Left forelimb (tissue), 1 donor: Measurements from ENCODE around the gene MYOC.
"Not testable (repeated sequence)": the region's sequence is repeated elsewhere in the genome, so short reads cannot be mapped to it uniquely, and the experiment has no call there.

Experiments
- DNase-seq: peaks from one replicate; pipeline ENCODE4 v3.0.0-alpha.2; 2018; ENCODE audit warnings: low spot score

Gene MYOC

DNA sequence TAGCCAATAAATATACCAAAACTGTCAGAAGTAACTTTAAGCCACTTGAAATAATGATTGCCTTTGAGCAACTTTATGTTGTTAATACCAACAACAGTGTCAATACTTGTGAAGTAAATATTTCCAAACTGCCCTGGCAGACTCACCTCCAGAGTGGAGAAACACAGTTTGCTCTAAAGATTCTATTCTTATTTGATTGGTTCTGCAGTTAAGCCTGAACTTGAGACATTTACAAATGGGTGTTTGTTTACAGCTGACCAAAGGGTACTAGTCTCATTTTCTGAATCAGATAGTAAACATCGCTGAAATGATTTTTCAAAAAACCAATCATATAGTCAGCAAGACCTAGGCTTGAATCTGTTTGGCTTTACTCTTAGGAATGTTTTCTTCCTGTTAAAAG is 1.3 kb upstream of the MYOC start:
- no peak for DNase-seq

DNA sequence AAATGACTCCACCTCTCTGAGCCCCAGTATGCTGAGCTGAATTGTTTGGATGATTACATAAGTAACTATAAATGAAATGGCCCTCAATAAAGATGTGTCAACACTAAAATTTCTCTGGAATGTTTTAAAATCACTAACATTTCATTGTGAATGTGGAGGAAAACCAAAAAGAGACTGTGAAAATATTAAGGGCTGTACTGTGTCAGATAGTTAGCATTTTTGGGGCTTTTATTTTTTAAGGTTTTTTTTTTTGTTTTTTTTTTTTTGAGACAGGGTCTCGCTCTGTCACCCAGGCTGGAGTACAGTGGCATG is 6.3 kb downstream of the MYOC start:
- DNase-seq = no peak

GRCh38 chr1:171645553-171646248 is 6.8 kb downstream of the MYOC start:
- DNase-seq = peak; percentile 71

DNA sequence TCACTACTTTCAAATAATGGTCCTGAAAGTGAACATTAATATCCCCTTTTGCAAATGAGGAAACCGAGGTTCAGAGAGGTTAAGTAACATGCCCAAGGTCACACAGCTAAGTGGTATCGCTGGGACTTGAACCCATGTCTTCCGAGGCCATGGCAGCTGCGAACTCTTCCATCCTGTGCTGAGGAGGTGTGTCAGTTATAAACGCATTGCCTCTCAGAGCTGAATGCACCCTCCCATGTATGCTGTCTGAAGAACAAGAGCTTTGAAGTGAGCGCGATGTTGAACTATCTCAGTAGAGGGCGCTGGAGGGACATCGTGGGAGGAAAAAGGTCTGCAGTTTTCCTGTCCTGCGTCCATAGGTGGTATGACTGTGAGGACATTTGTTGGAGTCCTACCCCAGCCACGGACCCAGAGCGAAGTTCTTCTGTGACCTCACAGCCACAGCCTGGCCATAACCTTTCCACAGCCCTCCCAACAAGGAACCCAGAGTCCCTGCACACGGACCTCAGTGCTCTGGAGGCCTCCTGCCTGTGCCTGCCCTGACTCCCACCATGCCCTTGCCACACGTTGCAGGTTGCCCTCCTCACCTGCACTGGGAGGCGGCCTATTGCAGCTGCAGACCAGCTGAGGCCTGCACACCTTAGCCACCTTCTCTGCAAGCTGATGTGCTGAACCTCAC is 7.5 kb downstream of the MYOC start:
- DNase-seq = peak; percentile 77

DNA sequence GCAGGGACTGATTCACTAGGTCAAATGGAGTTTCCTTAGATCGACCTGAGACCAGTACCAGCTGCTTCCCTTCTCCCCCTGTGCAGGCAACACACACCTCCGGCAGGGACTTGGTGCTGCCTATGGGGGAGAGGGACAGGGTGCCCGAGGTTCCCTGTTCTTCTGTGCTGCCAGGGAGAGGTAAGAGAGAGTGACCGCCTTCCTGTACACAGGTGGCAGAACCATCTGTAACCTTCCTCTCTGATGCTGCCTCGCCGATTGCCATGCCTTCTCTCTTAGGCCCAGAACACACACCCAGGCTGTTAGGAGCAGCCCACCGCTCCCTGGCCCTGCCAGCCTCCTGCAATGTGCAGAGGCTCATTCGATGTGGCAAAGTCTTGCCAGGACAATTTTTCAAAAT is 9.3 kb downstream of the MYOC start:
- DNase-seq = no peak

DNA sequence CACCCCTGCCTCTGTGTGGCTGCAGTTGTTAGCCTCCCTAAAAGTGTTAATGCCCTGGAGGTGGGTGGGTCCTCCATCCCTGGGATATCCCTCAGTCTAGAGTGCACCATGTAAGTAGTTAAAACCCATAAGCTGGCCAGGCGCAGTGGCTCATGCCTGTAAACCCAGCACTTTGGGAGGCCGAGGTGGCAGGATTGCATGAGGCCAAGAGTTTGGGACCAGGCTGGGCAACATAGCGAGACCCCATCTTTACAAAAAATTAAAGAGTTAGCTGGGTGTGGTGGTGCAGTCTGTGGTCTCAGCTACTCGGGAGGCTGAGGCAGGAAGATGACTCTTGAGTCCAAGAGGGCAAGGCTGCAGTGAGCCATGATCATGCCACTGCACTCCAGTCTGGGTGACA is 10.3 kb downstream of the MYOC start:
- no peak for DNase-seq

DNA sequence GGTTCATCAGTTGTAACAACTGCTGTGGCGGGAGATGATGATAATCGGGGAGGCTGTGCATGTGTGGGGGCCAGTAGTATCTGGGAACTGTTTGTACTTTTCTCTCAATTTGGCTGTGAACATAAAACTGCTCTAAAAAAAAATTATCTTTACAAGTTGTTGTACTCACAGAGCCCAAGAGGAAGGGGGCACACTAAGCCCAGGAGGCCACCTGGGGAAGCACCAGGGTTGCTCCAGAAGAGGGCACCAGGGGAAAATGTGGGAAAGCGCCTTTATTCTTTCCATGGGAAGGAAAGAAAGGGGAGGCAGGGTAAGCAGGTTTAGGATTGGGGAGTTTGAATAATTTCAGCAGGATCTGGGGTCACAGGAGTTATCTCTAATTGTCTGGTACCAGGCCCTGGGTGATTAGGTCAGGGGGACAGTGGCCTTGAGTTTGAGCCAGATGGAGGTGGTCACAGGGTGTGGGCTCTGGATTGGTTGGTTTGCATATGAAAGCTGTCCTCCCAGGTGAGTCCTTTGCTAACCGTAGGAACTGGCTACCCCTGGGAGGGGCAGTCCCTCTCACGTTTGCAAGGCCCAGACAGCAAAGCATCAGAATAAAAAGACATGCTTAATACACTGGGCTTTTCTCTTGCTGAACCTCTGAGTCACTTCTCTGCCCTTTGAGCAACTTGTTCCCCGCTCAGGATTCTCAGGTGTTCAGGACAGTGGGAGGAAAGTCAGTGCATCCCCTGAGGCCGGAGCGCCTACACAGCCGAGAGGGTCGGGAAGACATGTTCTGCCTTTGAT is 11.2 kb downstream of the MYOC start:
- DNase-seq = no peak

- no peak for DNase-seq
These were observed 12.3 kb downstream of the MYOC start for GRCh38 chr1:171640225-171640624.

DNA sequence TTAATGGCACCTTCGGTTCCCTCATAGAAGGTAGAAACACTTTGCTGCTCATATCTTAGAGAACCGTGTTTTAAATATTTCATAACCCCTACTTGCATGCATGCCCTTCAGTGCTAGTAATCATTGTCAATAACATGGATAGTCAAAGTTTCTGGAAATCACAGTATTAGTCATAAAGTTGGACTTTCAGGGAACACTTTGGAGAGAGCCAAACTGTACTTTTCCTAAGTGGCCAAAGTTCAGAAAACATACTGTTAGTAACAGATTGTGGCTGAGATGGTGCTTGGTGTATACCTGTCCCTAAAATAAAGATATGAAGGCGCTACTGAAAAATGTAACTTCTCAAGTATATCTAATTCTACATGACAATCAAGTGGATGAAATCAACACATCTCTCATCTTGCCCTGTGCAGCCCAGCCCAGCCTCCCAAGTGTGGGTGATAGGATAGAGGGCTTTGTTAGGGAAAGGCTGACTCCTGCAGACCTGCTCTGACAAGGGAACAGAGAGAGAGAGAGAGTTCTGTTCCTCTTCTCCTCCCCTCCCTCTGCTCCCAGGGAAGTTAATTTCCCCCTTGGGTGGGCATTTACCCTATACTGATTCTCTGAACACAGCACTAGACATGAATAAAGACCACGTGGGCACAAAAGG is 14.4 kb downstream of the MYOC start:
- DNase-seq = no peak

DNA sequence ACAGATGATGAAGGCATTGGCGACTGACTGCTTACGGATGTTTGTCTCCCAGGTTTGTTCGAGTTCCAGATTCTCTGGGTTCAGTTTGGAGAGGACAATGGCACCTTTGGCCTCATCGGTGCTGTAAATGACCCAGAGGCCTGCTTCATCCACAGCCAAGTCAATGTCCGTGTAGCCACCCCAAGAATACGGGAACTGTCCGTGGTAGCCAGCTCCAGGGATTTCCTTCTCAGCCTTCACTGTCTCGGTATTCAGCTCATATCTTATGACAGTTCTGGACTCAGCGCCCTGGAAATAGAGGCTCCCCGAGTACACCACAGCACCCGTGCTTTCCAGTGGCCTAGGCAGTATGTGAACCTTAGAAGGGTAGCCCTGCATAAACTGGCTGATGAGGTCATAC is 16.3 kb downstream of the MYOC start:
- no peak for DNase-seq

- no peak for DNase-seq
These were observed 16.8 kb downstream of the MYOC start for GRCh38 chr1:171635661-171636060.

GRCh38 chr1:171628225-171628624 is 24.3 kb downstream of the MYOC start:
- DNase-seq = no peak

DNA sequence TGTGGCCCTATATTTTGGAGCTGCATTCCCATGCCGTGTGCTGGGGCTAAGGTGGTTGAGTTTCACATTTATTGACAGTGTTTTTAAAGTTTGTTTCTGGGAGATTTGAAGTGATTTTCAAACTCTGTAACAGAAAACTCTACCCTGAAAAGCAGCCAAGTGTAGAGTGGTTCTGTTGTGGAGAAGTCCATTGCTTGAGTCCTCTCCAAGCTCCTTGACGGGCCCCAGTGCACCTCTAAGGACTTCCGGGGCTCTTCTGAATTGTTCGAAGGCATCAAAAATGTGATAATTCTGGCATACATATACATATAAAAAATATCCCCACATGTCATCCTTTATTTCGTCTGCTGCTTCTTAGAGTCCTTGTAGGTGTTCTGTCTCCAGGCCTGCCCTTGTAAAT is 25.5 kb downstream of the MYOC start:
- DNase-seq = no peak

DNA sequence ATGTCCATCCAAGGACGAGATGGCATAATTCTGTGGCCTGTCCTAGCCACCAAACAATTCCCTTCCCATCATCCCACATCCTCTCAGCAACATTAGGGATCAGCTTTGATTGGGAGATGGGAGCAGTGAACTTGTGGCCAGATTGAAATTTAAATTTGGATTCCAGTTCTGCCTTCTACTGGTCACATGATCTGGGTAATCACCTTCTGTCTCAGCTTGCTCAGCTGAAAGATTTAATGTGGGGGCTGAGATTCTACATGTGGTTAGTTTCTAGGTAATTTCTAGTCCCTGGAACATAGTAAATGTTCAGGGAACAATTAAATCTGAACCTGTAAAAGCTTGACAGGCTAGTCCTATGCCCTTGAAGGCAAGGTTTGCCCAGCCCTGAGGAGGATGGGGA is 27.3 kb downstream of the MYOC start:
- DNase-seq = no peak

GRCh38 chr1:171623651-171624331 is 28.7 kb downstream of the MYOC start:
- DNase-seq = no peak

GRCh38 chr1:171622152-171622462 is 30.4 kb downstream of the MYOC start, which contains the start of gene MYOCOS:
Gene MYOCOS, plus strand, starts transcription at chr1:171622243. Its CDS starts 1,641 bp downstream, at chr1:171623884.
- DNase-seq = no peak

DNA sequence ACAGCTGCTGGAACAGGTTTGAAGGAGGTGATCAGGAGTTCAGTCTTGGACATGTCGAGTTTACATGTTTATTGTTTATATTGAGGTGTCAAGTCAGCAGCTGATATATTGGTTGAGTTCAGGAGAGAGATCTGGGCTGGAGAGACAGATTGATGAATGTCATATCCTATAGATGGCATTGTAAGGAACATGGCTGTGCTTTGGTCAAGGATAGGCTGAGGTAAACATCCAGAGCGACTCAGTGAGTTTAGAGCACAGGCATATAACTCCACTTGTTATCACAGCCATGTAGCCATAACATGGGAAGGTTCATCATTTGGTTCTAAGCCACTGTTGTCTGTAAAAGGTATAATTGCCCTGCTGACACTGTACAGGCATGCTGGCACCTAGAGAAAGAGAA is 35.9 kb downstream of the MYOC start:
- DNase-seq = no peak

- not testable (repeated sequence) for DNase-seq
These were observed 37.2 kb downstream of the MYOC start for GRCh38 chr1:171615122-171615906.

- no peak for DNase-seq
These were observed 39.2 kb downstream of the MYOC start for GRCh38 chr1:171613282-171613681.

GRCh38 chr1:171611306-171611705 is 41.2 kb downstream of the MYOC start:
- DNase-seq = no peak

GRCh38 chr1:171610385-171610784 is 42.1 kb downstream of the MYOC start:
- DNase-seq = no peak
